CD1c-positive myeloid dendritic cell (primary cell): ENCODE measurements around the gene TMEM52.
A peak's percentile ranks its signal among the peaks of the same experiment; 100 is the strongest.
"Not testable (repeated sequence)": the region's sequence is repeated elsewhere in the genome, so short reads cannot be mapped to it uniquely, and the experiment has no call there.

ENCODE experiments used
- DNase-seq: peaks from one replicate; pipeline ENCODE4 v3.0.0-alpha.2; 2016; ENCODE audit errors: extremely low spot score

TMEM52 gene

DNA sequence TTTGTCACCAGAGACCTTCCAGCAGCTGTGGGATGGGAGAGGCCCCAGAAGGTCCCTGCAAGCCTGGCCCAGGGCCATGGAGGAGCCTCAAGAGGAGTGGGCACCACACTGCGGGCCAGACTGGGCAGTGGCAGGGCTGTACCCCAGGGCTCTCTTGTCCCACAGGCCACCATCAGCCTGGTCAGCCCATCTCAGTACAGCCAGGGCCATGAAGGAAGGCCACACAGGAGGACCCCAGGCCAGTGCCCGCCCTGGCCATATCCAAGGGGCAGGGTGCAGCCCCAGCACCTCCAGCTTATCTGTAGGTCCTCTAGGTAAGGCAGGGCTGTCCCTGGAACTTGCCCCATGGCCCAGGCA lies 25.1 kb downstream of the TMEM52 start:
- DNase-seq = no peak

DNA sequence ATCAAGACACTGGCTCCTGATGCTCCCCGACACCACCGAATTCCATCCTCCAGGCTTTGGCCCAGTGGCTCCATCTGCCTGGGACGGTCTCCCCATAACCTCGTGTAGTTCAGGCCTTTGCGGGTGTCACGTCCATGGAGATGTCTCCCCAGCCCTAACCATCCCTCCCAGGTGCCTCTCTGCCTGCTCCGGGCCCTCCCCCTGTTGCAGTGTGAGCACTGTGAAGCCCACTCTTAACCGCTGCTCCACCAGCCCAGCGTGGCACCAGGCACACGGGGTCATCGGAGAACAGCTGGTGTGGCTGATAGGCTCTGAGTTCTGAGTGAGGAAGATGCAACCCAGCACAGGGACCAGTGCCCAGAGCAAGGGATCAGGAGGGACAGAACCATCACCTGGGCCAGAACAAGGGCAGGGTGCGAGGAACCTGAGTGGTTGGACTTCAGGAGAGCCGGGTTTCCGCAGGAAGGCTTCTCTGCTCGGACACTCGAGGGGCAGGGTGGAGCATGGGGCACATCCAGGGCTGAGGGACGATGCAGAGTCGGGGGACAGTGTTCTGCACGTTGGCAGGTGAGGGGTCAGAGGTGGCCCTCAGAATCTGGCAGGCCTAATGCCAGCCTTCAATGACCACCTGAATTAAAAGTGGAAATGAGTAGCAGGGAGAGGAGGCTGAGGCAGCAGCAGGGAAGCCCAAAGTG lies 25.6 kb downstream of the TMEM52 start:
- DNase-seq = no peak

DNA sequence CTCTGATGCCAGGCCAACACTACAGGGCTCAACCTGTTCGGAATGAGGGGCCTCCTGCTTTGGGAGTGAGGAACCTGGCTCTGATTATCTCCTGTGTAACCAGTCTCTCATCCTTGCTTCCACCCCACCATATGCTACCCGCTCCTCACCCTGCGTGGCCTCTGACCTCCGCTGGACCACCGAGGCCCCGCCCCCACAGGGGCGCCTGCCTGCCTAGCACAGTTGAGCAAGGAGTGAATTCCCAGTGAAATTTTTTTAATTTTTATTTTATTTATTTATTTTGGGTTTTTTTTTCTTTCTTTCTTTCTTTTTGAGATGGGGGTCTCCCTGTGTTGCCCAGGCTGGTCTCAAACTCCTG lies 26.3 kb downstream of the TMEM52 start:
- no peak for DNase-seq

DNA sequence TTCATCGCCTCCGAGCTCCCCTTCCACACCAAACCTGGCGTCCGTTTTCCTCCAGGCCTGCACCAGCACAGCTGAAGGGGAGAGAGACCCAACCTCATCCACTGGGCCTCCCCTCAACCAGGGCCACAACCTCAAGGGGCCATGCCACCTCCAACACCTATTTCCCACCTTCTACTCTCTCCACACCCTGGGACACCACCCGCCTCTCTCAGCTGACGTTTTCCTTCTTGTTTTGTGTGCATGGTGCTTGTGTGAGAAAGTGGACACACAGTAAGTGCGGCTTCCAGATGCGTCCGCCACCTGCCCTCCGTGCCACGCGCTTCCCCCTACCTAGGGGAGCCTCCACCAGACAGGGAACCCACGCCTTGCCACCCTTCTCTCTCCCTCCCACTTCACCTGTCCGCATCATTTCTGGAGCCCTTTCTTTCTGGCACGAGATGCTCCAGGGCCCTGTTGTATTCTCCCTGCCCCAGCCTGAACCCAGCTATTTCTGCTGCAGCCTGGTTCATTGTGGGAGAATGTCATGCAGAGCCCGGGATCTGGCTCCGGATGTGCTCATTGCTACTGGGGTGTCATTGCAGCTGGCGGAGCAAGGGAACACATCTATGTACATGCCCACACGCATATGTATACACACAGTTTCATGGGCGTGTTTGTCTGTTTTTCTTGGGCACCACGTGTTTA lies 26.9 kb downstream of the TMEM52 start:
- no peak for DNase-seq

DNA sequence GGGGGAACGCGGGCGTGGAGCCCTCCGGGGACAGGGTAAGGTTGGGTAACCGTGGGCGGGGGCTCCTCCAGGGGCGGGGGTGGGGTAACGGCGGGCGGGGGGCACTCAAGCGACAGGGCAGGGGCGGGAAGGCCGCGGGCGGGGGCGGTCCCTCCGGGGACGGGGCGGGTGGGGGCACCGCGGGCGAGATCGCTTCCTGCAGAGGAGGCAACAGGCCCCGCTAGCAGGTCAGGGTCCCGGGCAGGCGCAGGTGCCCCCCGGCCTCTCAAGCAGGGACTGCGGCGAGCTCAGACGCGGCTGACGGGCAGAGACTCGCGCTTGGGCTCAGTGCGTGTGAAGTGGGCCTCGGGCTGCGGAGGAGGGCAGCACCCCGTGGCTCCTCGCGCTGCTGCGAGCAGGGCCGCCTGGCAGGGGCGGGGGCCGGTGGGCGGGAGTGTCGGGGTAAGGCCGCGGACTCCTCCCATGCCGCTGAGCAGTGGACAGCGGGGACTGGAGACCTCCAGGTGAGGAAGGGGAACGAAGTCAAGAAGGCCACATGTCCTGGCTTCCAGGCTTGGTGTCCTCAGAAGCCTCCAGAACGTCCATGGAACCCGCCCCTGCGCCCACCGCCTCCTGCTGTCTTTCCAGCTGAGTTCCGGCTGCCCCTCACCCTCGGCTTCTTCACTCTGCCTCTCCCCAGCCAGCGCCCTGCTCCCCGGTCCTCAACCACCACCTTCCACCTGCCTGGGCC lies 27.6 kb downstream of the TMEM52 start:
- peak; percentile 73 for DNase-seq

DNA sequence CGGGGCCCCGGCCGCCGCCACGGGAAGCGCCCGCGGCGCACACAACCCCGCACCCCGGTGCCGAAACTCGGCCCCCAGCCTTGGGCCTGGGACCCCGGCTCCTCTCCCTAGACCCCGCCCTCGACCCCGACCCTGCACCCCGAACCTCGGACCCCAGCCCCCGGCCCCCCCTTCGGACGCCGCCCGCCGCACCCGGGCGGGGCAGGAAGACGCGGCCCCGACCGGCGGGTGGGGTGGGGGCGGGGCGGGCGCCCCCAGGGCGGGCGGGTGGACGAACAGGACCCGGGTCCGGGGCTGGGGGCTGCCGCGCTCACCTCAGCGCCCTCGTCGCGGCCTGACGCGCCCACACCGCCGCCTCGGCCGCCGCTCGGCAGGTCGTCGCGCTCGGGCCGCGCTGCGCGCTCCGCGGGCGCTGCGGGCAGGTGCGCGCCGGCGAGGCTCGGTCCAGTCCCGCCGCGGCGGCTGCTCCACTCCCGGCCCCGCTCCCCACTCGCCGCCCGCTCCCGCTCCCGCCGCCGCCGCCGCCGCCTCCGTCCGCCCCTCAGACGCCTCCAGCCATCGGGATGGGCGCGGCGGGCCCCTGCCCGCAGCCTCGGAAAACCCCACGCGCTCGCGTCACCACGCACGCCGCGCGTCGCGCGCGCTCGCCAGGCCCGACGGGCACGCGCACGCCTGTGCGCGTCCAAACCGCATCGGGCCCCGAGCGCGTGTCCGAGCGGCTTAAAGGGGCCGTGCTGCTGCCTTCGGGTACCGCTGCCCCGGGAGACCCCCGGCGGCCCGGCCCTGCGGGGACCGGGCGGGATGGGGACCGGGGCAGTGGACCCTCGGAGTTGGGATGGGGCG lies 28.4 kb downstream of the TMEM52 start, which contains the start of gene GNB1:
TSS of gene GNB1 (minus strand) at position 582 of the 843 bp plus-strand sequence. CDS start 65,634 bp downstream, outside the sequence.
- peak; percentile 95 for DNase-seq

DNA sequence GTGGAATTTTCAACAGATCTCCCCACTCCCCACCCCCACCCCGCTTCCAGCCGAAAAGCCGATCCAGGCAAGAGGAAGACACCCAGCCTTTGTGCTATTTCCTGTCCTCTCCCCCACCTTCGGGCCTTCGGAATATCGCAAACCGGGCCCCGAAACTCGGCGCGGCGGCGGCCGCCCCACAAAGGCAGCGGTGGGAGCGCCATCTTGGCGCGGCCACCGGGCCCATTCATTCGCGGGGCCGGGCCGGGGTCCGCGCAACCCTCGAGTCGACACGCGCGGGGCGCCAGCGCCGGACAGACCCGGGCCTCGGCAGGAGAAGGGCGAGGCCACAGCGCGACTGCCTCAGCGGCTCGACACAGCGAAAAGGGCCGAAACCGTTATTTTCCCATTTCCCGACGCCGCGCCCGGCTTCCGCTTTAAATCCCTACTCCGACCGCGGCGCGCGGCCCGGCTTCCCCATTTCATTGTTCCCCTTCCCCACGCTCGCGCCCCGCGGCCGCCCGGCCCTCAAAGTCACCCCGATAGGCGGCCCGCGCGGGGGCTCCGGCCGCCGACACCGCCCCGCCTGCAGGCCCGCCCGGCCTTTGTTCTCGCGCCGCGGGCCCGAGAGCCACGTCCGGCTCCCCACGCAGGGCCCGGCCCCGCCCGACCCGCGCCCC lies 29.1 kb downstream of the TMEM52 start:
- peak; percentile 95 for DNase-seq

DNA sequence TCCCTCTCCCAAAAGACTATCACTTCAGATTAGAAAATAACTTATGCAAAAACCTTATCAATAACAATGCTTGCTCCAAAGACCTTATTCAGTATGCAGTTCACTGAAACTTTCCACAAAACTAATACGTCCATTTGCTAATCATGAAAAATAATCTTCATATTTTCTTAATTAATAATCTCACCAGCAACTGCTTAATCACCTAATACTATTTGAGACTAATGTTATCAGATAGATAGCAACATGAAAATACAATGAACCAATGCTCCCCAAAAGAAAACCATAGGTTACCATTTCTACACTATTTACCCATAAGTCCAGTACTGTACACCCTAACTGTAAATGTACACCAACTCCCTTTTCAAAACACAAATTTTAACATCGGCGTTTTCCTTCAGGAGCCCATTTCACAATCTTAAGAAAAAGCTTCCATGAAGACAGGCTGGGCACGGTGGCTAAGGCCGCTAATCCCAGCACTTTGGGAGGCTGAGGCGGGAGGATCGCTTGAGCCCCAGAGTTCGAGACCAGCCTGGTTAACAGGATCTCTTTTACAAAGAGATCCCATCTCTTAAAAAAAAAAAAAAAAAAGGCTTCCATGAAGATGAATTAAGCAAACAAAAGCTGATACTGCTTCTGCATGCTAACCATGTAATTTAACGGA lies 29.9 kb downstream of the TMEM52 start:
- no peak for DNase-seq

DNA sequence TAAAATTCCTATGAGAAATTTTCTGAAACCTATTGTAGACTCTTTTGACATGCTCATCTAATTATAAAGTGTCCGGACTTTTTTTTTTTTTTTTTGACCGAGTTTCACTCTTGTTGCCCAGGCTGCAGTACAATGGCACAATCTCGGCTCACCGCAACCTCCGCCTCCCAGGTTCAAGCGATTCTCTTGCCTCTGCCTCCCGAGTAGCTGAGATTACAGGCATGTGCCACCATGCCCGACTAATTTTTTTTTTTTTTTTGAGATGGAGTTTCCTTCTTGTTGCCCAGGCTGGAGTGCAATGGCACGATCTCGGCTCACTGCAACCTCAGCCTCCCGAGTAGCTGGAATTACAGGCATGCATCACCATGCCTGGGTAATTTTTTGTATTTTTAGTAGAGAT lies 35.2 kb downstream of the TMEM52 start:
- not testable (repeated sequence) for DNase-seq

DNA sequence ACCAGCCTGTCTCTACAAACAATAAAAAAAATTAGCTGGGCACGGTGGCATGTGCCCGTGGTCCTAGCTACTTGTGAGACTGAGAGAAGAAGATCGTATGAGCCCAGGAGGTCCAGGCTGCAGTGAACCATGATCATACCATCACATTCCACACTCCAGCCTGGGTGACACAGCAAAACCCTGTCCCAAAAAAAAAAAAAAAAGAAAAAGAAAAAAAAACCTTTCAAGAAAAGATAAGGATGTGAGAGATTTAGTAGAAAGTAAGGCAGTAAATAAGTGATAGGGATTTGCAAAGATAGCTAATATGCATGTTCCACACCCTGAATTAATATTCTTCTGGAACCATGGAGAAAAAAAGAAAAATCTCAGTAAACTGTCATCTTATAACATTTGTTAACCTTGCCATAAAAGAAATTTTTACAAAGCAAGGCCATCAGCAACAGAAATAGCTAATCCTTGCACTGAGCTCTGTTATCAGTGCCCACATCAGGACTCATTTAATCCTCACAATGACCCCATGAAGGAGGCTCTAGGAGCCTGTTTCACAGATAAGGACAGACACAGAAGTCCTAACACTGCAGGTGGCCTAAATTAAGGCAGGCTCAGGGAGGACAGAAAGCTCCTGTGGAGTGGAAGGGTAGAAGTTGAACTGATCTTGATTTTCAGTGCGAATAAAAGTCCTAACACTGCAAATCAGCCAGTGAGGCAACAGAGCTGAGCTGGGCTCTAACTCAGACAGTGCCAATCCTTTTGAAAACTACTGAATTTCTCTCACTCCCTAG lies 35.8 kb downstream of the TMEM52 start:
- DNase-seq = no peak

DNA sequence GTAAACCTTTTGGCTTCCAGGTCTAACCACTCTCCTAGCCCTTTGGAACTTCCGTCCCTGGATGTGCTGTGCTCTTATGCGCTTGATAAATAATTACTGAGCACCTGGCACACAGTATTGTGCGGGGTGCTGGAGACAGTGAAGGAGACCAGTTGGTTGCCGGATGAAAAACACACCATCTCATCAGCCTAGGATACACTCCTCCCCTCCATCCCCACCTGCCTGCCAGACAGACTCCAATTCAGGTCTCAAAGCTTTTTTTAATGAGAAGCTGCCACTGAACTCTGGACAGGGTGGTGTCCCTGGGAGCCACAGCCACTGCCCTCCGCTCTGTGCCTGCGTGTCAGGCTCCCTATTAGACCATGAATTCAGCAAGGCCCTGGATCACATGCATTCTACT lies 37.4 kb downstream of the TMEM52 start:
- DNase-seq = no peak

DNA sequence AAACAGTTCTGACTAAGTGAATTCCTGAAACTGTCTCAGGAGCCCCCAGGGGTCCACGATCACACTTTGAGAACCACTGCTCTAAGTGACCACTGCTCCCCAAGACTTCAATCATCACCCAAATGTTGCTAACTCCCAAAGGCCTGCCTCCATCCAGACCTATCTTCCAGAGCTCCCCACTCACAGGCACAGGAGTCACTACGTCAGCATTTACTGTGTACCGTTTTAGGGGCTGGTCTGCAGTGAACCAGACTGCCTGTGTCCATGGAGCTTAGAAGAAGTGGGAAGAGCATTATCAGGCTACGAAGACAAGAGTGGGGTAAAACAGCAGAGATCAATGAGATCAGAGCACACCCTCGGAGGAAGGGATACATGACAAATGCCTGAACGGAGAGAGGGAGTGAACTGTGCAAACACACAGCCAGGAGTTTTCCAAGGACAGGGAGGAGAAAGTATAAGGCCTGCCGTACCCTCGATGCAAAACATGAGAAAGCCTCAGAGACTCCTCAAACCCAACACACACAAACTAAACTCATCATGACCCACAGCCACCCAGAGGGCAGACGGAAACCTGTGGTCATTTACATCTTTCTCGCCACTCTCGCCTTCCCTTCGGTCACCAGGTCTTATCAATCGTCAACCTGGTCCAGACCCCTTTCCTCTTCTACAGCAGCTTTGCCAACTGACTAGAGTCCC lies 38.3 kb downstream of the TMEM52 start:
- no peak for DNase-seq

DNA sequence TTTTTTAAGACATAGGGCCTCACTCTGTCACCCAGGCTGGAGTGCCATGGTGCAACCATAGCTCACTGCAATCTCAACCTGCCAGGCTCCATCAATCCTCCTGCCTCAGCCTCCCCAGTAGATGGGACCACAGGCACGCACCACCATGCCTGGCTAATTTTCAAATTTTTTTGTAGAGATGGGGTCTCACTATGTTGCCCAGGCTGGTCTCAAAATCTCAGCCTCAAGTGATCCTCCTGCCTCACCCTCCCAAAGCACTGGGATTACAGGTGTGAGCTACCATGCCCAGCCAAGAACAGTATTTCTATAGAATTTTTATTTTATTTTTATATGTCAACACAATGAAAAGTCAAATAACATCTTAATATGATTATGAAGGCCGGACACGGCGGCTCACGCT lies 39.1 kb downstream of the TMEM52 start:
- DNase-seq = no peak

DNA sequence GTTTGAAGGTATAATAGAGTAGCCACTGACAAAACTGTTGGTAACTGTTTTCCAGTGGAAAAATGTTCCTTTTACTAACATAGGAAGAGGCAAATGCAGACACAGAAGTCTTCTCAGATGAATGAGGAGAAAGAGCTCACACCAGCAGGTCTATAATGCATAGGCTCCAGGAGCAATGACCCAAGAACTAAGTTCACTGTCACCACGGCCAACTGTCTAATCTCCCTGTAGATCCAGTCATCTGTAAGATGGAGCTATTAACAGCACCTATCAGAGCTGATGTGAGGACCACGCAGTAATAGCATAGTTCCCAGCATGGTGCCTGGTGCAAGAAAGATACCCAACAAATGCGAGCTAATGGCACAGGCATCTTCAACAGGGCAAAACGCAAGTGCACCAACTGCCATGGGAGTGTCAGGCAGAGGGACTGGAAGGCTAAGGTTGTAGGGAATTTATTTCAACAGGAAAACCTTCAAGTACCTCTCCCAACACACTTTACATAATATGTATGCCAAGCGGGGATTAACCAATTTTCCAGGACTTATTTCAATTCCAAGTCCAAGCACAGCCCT lies 41.1 kb downstream of the TMEM52 start:
- no peak for DNase-seq

DNA sequence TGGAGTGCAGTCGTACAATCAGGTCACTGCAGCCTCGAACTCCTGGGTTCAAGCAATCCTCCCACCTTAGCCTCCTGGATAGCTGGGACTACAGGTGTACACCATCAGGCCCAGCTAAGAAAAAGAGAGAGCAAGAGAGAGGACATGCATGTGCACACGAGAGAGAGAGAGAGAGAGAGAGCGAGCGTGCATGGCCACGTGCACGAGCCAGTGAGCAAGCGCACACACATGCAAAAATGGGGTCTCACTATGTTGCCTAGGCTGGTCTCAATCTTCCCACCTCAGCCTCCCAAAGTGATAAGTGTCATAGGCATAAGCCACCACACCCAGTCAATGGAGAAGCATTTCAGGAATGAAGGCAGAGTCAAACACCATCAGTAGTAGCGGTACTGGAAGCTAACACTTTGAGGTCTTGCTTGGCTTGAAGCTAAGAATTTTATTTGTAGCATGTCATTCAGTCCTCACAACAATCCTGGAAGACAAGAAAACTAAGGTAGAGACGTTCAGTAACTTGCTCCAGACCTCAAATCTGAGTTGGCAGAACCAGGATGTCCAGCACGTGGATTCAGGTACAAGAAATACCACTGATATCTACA lies 42.6 kb downstream of the TMEM52 start:
- DNase-seq = no peak

DNA sequence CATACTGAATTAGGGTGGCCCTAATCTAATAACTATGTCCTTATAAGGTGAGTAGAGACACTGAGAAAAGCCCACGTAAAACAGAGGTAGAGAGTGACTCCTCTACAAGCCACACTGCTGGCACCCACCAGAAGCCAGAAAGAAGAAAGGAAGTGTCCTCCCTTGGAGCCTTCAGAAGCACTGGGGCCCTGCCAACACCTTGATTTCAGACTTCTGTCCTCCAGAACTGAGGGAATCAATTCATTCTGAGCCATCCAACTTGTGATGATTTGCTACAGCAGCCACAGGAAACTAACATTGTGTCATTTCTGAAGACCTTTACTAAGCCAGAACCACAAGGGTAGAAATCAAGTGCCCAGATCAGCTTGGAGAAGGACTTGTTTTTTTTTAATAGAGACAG lies 43.1 kb downstream of the TMEM52 start:
- no peak for DNase-seq

DNA sequence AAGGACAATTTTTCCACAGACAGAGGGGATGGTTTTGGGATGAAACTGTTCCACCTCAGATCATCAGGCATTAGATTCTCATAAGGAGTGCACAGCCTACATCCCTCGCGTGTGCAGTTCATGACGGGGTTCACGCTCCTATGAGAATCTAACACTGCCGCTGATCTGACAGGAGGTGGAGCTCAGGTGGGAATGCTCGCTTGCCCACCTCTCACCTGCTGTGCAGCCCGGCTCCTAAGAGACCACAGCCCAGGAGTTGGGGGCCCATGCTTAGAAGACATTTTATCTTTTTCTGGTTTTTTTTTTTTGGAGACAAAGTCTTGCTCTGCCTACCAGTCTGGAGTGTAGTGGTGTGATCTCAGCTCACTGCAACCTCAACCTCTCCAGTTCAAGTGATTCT lies 44.2 kb downstream of the TMEM52 start:
- DNase-seq = no peak

DNA sequence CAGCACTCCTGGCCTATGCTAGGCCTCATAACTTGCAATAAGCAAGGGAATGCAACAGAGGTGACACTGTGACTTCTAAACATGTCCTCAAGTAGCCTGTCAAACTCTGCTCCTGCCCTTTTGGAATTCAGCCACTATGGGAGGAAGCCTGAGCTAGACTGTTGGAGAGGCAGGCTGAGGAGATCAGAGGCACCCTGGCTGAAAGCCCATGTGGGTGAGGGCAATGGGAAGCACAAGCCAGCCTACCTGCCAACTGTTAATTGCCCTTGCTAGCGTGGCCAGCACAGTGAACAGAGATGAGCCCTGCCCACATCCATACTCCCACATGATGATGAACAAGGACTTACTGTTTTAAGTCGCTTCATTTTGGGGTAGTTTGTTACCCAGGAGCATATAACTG lies 45.9 kb downstream of the TMEM52 start:
- DNase-seq = no peak
